GM18951 (cell line): Measurements from ENCODE around the gene TUT7.
"Not testable (repeated sequence)": the region's sequence is repeated elsewhere in the genome, so short reads cannot be mapped to it uniquely, and the experiment has no call there.

Source experiments
- POLR2A ChIP-seq: IDR thresholded peaks from 4 replicates; pipeline ENCODE4 v1.6.1; 2011; ENCODE audit warnings: mild to moderate bottlenecking; ENCODE audit not compliant: insufficient read length, insufficient read depth; ENCODE audit errors: extremely low read depth
- in situ Hi-C: fragments of 300-500 bp; cut with MboI; formaldehyde crosslinking; loops from one replicate; pipeline ENCODE4 v1.12.0; 2022; ENCODE audit warnings: low sequenced_read_pairs, mixed read lengths, inconsistent platforms; ENCODE audit not compliant: unreplicated experiment

Gene TUT7

GRCh38 chr9:86301686-86302085 lies 52.5 kb downstream of the TUT7 start:
- in situ Hi-C loops = no loop called here
- TF ChIP-seq POLR2A = no peak

- TF ChIP-seq POLR2A = no peak
- in situ Hi-C loops = no loop called here
These were observed 53.5 kb downstream of the TUT7 start for GRCh38 chr9:86300701-86301100.

- no peak for TF ChIP-seq POLR2A
- in situ Hi-C loops = no loop called here
These were observed 55.3 kb downstream of the TUT7 start for GRCh38 chr9:86298873-86299272.

DNA sequence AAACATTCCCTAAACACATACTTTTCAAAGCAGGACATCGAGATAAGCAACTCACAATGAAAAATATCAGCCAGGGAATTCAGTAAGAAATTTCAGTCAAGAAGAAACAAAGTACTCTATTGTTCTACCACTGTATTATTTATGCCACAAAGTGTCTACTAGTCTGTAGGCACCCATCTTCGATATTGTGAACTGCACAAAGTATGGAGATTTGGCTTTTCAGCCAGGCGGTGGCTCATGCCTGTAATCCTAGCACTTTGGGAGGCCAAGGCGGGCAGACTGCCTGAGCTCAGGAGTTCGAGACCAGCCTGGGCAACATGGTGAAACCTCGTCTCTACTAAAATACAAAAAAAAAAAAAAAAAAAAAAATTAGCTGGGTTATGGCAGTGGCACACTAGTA lies 63.9 kb downstream of the TUT7 start:
- in situ Hi-C loops = not testable (repeated sequence)

DNA sequence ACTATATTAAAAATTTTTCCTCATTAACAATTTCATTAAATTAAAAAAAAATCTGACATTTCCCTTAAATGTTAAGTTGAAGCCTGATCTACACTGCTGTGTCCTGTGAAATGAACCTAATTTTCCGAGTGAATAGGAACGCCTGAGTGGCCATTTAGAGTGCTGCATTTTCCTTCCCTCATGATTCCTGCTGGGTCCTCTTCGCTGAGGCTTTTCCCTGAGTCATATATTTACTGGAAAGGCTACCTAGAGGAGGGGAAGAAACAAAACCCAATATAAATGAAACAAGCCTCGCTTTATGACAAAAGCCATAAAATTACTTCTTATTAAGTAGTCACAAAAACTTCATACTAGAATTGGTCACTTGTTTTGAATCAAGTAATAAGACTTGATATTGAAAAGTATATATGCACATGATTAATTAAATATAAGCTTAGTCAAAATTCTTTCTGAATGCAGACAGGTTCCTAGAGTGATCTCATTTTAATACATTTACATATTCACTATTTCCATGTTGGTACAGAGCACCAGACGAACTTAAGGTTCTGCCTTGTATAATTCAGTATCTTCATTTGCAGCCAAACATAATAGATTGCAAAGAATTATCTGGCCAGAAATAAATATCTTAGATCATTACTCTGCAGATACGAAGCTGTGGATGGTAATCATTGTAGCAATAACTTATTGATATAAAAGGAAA lies 65.6 kb downstream of the TUT7 start:
- in situ Hi-C loops = no loop called here
- TF ChIP-seq POLR2A = no peak

- TF ChIP-seq POLR2A = no peak
- in situ Hi-C loops = no loop called here
These were observed 67.2 kb downstream of the TUT7 start for GRCh38 chr9:86287013-86287412.

DNA sequence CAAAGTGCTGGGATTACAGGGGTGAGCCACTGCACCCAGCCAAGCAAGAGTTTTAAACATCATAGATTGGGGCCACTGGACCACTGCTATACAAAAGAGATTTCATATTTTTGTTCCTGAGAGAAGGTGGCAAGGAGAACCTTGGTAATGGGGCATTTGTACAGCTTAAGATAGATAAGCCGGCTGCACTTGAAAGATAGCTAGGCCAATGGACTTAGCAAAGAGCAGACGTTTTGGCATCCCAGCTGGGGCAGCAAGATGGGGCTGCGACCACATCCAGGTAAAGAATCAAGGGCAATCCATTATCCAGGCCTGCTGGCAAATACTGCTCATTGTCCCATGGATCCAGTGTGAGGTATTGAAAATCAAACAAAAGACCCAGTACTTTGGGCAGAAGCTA lies 67.9 kb downstream of the TUT7 start:
- in situ Hi-C loops = no loop called here
- TF ChIP-seq POLR2A = no peak

DNA sequence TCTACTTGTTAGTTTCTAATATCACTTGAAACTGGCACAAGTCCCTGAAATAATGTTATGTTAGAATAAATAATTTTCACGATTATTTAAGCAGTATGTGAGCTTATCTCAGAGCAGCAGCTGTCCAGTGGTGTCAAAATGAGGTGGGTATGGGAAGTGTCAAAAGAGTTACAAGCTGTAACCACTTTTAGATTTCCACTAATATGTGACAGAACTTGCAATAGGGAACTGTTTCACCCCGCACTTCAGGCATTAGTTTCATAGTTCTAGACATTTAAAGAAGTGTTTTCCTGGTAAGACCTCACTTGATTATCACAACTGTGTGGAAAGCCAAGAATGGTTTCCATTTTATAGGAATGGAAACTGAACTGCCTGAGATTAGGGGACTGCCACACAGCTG lies 68.9 kb downstream of the TUT7 start:
- in situ Hi-C loops = no loop called here

GRCh38 chr9:86282979-86283535 lies 71.2 kb downstream of the TUT7 start:
- no peak for TF ChIP-seq POLR2A
- in situ Hi-C loops = no loop called here

More for the DNA sequence above, 68.9 kb downstream of the TUT7 start:
- TF ChIP-seq POLR2A = no peak

- TF ChIP-seq POLR2A = peak; percentile 77
- in situ Hi-C loops = no loop called here
These were observed 71.9 kb downstream of the TUT7 start, which contains the start of gene ISCA1 for GRCh38 chr9:86282077-86282978. Gene ISCA1, minus strand, starts transcription at chr9:86282538. Its CDS starts 80 bp downstream, at chr9:86282458.

GRCh38 chr9:86281593-86282076 lies 72.6 kb downstream of the TUT7 start:
- no peak for TF ChIP-seq POLR2A
- in situ Hi-C loops = no loop called here

DNA sequence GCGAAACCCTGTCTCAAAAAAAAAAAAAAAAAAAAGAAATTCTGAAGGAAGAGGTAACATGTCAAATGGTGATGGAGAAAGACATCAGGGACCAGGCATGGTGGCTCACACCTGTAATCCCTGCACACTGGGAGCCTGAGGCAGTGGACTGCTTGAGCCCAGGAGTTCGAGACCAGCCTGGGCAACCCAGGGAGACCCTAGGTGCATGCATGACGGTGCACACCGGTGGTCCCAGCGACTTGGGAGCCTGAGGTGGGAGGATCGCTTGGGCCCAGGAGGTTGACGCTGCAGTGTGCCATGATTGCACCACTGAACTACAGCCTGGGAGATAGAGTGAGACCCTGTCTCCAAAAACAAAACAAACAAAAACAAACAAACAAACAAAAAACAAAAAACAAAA lies 73.6 kb downstream of the TUT7 start:
- in situ Hi-C loops = no loop called here
- no peak for TF ChIP-seq POLR2A

DNA sequence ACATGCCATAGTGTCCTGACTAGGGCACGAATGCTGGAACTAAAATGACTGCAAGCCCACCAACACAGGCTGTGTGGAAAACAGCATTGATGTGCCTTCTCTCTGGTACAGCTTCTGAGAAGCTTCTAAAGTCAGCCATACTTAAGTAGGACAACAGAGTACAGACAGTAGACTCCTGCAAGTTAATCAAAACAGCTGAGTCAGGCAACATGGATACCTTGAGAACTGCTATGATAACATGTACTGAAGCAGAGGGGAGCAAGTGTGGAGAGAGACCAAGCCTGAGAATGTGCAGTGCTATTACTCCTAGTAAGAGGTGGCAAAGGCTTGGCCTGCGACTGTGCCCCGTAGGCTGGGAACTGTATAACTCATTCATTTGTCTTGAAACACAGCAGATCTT lies 74.4 kb downstream of the TUT7 start:
- in situ Hi-C loops = no loop called here
- TF ChIP-seq POLR2A = no peak
